A549 (cell line): Measurements from ENCODE around the gene GNB1.

Source experiments
- POLR2A ChIP-seq: IDR thresholded peaks from 2 replicates; pipeline ENCODE4 v1.6.1; 2012; ENCODE audit warnings: mild to moderate bottlenecking, low read length
- TF ChIP-seq, protein P1 (sequence below): fragments of 150-350 bp; IDR thresholded peaks from 2 replicates; pipeline ENCODE4 v1.6.1; 2014; ENCODE audit warnings: low read depth, mild to moderate bottlenecking, low read length
- TF ChIP-seq, protein P2 (sequence below): fragments of >200 bp; sonication (Bioruptor Twin); formaldehyde crosslinking; IDR thresholded peaks from 3 replicates; pipeline ENCODE4 v1.5.1; 2016
- TF ChIP-seq, protein P3 (sequence below): fragments of 450-650 bp; IDR thresholded peaks from 2 replicates; pipeline ENCODE4 v1.6.1; 2014; ENCODE audit warnings: antibody characterized with exemption

DNA sequence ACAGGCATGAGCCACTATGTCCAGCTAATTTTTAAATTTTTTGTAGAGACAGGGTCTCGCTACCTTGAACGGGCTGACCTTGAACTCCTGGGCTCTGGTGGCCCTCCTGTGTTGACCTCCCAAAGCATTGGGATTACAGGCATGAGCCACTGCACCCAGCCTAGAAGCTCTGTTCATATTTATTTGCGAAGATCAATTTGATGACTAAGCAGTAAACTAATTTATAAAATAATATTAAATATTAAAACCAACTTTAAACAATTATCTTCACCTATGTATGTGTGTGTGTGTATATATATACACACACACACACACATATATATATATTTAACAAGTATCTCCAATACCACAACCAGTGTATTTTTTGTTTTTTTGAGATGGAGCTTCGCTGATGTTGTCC lies 117.0 kb downstream of the GNB1 start:
- TF ChIP-seq, protein P1, sequence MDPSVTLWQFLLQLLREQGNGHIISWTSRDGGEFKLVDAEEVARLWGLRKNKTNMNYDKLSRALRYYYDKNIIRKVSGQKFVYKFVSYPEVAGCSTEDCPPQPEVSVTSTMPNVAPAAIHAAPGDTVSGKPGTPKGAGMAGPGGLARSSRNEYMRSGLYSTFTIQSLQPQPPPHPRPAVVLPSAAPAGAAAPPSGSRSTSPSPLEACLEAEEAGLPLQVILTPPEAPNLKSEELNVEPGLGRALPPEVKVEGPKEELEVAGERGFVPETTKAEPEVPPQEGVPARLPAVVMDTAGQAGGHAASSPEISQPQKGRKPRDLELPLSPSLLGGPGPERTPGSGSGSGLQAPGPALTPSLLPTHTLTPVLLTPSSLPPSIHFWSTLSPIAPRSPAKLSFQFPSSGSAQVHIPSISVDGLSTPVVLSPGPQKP = no peak
- TF ChIP-seq, protein P2, sequence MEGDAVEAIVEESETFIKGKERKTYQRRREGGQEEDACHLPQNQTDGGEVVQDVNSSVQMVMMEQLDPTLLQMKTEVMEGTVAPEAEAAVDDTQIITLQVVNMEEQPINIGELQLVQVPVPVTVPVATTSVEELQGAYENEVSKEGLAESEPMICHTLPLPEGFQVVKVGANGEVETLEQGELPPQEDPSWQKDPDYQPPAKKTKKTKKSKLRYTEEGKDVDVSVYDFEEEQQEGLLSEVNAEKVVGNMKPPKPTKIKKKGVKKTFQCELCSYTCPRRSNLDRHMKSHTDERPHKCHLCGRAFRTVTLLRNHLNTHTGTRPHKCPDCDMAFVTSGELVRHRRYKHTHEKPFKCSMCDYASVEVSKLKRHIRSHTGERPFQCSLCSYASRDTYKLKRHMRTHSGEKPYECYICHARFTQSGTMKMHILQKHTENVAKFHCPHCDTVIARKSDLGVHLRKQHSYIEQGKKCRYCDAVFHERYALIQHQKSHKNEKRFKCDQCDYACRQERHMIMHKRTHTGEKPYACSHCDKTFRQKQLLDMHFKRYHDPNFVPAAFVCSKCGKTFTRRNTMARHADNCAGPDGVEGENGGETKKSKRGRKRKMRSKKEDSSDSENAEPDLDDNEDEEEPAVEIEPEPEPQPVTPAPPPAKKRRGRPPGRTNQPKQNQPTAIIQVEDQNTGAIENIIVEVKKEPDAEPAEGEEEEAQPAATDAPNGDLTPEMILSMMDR = no peak
- no peak for TF ChIP-seq POLR2A
- TF ChIP-seq, protein P3, sequence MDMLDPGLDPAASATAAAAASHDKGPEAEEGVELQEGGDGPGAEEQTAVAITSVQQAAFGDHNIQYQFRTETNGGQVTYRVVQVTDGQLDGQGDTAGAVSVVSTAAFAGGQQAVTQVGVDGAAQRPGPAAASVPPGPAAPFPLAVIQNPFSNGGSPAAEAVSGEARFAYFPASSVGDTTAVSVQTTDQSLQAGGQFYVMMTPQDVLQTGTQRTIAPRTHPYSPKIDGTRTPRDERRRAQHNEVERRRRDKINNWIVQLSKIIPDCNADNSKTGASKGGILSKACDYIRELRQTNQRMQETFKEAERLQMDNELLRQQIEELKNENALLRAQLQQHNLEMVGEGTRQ = no peak
